Ureter (tissue), 1 donor: ENCODE data around the gene PPP1R3E. TPM values are rescaled to one million over a fixed set of nuclear protein-coding genes. Genes with fewer than 3 reads are reported as not detected.

ENCODE experiments used
- DNase-seq: peaks from one replicate; pipeline ENCODE4 v3.0.0-alpha.2; 2020; ENCODE audit warnings: low spot score
- total RNA-seq: library from RNA; stranded (reverse); gene quantifications from one replicate; pipeline ENCODE4 v1.2.4, GENCODE V29; 2023
- donor health status: DM: yes; HTN: yes; CAD: no.

PPP1R3E gene
- total RNA-seq, 1 donor from 2014 or later, result 28.2 TPM

- no peak for DNase-seq
These were observed 54.1 kb downstream of the PPP1R3E start for GRCh38 chr14:23248601-23249000.

Other genes starting within 250 kb of the PPP1R3E start
- 3.7 TPM for gene CDH24, start 245.3 kb downstream of the PPP1R3E start, total RNA-seq
- gene ACIN1, start 207.7 kb downstream of the PPP1R3E start, total RNA-seq, result 229 TPM
- 40.2 TPM for gene C14orf119, start 207.4 kb downstream of the PPP1R3E start, total RNA-seq
- gene CIROP, start 197.9 kb downstream of the PPP1R3E start, total RNA-seq, result not detected
- gene CEBPE, start 183.6 kb downstream of the PPP1R3E start, total RNA-seq, result not detected
- gene SLC7A8, start 119.2 kb downstream of the PPP1R3E start, total RNA-seq, result 58.5 TPM
- gene RNF212B, start 64.9 kb downstream of the PPP1R3E start, total RNA-seq, result not detected
- gene HOMEZ, start 16.7 kb downstream of the PPP1R3E start, total RNA-seq, result 32.7 TPM
- gene BCL2L2, start 4.0 kb upstream of the PPP1R3E start, total RNA-seq, result 51.1 TPM
- 178 TPM for gene PABPN1, start 18.6 kb upstream of the PPP1R3E start, total RNA-seq
- gene SLC22A17, start 50.0 kb upstream of the PPP1R3E start, total RNA-seq, result 35.3 TPM
- 25.7 TPM for gene EFS, start 62.3 kb upstream of the PPP1R3E start, total RNA-seq
- not detected for gene IL25, start 70.0 kb upstream of the PPP1R3E start, total RNA-seq
- gene CMTM5, start 74.2 kb upstream of the PPP1R3E start, total RNA-seq, result 1.1 TPM
- not detected for gene MYH6, start 105.4 kb upstream of the PPP1R3E start, total RNA-seq
- gene MYH7, start 132.8 kb upstream of the PPP1R3E start, total RNA-seq, result 2.1 TPM
- gene NGDN, start 166.8 kb upstream of the PPP1R3E start, total RNA-seq, result 39.9 TPM
- gene ZFHX2, start 248.9 kb upstream of the PPP1R3E start, total RNA-seq, result 2.8 TPM